Brain microvascular endothelial cell (primary cell): ENCODE data around the gene MAP1B.

ENCODE experiments used
- DNase-seq: peaks from one replicate; pipeline ENCODE4 v3.0.0-alpha.2; 2020
- H3K27ac ChIP-seq: fragments of 250-450 bp; sonication (Bioruptor Pico); 2 replicates; pipeline ENCODE4 v1.5.1; 2020; ENCODE audit warnings: mild to moderate bottlenecking, moderate library complexity
- H3K27me3 ChIP-seq: fragments of 250-450 bp; sonication (Bioruptor Pico); replicated peaks from 2 replicates; pipeline ENCODE4 v1.5.1; 2020; ENCODE audit warnings: mild to moderate bottlenecking
- H3K36me3 ChIP-seq: fragments of 250-450 bp; sonication (Bioruptor Pico); replicated peaks from 2 replicates; pipeline ENCODE4 v1.5.1; 2020; ENCODE audit warnings: mild to moderate bottlenecking
- H3K4me3 ChIP-seq: 2 replicates; pipeline ENCODE4 v1.5.1; 2011; ENCODE audit warnings: low read depth, mild to moderate bottlenecking, control low read depth, low read length, moderate library complexity
- in situ Hi-C: cut with HindIII; loops from 2 replicates; pipeline ENCODE4 v1.10.0; 2017; ENCODE audit warnings: low sequenced_read_pairs, low pct_ligation_motif_present
- TF ChIP-seq, protein P1 (sequence below): IDR thresholded peaks from 2 replicates; pipeline ENCODE4 v1.5.1; 2011; ENCODE audit warnings: low read depth, mild to moderate bottlenecking, moderate library complexity, low read length, control low read depth, inconsistent platforms; ENCODE audit errors: missing control alignments

Gene MAP1B

DNA sequence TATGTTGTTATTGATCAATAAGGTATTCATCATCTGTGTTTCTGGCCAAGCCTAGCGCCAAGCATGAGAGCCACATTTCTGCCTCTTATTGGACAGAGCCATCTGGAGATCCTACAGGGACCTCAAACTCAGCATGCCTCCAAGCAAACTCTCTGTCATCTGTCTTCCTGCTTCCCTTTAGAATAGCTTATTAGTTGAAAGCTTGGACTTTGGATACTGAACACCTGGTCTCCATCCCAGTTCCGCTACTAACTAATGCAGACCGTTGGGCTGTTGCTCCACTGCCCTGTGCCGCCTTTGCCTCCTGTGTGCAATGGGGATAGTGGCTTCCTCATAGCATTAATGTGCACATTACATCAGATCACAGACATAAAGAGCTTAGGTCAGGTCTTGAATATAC is 65.5 kb downstream of the MAP1B start:
- Histone ChIP-seq H3K27ac (no peak overlapping the region), H3K27me3 (no peaks in the 10 kb centered on the region), H3K4me3 (no peak overlapping the region), H3K36me3 (peaks cover 6% of the 10 kb centered on the region)
- TF ChIP-seq, protein P1, sequence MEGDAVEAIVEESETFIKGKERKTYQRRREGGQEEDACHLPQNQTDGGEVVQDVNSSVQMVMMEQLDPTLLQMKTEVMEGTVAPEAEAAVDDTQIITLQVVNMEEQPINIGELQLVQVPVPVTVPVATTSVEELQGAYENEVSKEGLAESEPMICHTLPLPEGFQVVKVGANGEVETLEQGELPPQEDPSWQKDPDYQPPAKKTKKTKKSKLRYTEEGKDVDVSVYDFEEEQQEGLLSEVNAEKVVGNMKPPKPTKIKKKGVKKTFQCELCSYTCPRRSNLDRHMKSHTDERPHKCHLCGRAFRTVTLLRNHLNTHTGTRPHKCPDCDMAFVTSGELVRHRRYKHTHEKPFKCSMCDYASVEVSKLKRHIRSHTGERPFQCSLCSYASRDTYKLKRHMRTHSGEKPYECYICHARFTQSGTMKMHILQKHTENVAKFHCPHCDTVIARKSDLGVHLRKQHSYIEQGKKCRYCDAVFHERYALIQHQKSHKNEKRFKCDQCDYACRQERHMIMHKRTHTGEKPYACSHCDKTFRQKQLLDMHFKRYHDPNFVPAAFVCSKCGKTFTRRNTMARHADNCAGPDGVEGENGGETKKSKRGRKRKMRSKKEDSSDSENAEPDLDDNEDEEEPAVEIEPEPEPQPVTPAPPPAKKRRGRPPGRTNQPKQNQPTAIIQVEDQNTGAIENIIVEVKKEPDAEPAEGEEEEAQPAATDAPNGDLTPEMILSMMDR: no peak
- DNase-seq: no peak
- in situ Hi-C loops: no loop called here

DNA sequence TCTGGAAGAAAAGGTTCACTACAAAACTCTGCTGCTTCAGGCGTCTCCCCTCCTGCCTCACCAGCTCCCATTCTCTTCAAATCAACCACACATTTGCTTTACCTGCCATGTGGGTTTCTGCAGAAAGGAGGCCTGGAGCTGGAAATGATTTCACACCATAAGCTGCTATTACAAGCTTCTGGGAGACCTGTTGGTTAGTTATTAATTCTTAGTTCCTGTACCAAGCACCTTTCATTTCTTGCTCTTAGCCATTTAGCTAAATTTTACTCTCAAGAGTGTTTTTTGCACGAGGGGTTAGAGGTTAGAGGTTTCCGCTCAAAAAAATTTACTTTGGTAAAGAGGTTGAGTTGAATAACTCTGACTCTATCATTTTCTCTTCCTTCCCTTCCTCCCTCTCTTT is 70.3 kb downstream of the MAP1B start:
- TF ChIP-seq, protein P1: no peak
- no peak for DNase-seq
- in situ Hi-C loops: no loop called here
- Histone ChIP-seq H3K27me3 (no peaks in the 10 kb centered on the region), H3K27ac (no peak overlapping the region), H3K4me3 (no peak overlapping the region), H3K36me3 (peaks cover 4% of the 10 kb centered on the region)

DNA sequence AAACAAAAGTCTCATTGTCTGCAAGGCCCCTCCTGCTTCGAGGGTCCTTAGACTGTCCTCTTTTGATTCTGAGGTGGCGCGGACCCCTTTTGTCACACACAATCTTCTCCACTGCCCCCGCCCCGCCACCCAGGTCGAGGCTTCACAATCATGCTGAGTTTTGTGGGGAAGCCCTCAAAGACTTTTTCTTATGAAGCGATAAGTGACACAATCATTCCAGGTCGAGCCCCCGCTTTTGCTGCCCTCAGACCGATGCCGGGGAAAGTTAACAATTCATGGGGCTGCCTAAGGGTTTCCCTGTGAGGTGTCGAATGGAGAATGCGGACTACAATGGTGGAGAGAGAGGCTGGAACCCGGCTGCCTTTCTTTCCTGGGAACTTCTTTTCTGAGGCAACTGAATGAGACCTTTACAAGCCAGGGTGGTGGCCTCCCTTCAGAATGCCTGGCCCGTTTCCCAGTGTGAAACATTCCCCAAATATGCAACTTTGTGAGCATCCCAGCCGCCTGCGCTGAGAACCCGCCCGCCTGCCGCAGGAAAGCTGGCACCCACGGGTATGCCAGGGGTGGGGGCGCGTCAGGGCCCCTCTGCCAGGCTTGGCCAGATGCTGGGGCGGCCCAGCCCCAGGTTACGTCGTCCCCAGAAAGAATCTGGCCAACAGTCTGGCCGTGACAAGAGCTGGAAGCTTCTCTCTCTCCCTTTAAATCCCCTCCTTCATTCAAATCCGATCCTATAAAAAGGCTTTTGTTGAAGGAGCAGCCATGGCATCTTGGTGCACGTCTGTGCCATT is 71.9 kb downstream of the MAP1B start:
- TF ChIP-seq, protein P1: no peak
- Histone ChIP-seq H3K4me3 (peak overlapping the region; percentile 29), H3K27ac (peak overlapping the region; percentile 88), H3K27me3 (no peaks in the 10 kb centered on the region), H3K36me3 (peaks cover 11% of the 10 kb centered on the region)
- in situ Hi-C loops: no loop called here
- DNase-seq: peak; percentile 89

DNA sequence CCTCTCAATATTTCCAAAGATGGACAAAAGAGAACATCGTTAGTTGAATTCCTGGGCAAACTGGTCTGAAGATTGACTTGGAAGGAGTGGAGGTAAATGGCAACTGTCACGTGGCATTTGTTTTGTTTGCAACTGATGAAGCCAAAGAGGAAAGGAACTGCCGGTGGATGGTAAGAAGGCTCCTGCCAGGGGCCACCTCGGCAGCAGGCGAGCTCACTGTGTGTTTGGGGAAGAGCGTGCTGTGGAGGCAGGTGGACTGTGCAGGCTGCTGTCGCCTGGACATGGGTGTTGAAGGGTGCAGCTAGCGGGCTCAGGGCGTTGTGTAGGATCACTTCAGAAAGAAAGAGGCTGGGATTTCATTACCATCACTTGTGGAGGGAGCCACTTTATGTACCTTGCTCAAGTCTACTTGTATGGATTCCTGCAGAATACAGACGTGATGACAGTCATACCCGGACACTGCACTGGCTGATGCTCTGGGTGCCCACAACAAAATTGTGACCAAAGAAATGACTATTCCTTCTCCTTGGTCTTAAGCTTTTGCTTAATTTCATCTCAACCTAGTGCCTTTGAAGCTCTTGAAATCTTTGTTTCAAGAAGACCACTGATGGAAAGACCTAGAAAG is 72.7 kb downstream of the MAP1B start:
- no peaks in the 10 kb centered on the region for H3K27me3 ChIP-seq
- peak overlapping the region; percentile 88 for H3K27ac ChIP-seq
- TF ChIP-seq, protein P1: no peak
- in situ Hi-C loops: no loop called here
- DNase-seq: no peak
- peak overlapping the region; percentile 29 for H3K4me3 ChIP-seq
- H3K36me3 ChIP-seq: peaks cover 18% of the 10 kb centered on the region

DNA sequence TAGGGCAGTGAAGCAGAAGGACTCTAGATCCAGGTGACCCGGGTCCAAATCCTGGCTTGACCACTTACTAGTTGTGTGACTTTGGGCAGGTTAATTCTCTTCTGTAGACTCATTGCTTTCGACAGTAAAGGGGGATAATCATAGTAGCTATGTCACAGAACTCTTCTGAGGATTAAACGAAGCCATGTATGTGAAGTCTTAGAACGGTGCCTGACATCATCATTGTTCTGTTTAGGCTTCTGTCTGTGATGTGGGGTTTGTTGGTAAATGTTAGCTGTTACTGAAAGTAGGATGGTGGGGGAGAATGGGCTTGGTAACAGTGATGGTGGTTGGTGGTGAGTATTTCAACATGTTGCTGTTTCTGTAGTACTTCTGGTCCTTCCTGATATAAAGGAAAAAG is 73.7 kb downstream of the MAP1B start:
- Histone ChIP-seq H3K4me3 (no peak overlapping the region), H3K36me3 (peaks cover 26% of the 10 kb centered on the region), H3K27me3 (no peaks in the 10 kb centered on the region), H3K27ac (no peak overlapping the region)
- TF ChIP-seq, protein P1: no peak
- in situ Hi-C loops: no loop called here
- no peak for DNase-seq

DNA sequence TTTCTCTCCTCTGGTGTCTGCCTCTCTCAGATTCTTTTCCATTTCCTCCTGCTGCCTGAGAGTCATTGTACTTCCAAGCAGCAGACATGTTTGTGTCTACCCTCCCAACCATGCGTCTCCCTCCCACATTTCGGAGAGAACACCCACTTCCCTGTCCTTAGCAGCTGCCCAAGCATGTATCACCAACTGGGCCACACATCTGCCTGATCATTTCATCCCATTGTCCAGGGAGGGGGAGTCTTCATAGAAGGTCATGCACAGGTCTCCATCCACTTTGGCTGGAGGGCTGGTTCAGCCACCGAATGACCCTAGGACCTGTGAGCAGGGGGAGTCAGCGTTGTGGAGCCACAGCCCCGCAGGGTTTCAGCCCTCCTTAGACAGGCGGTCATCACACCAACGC is 75.4 kb downstream of the MAP1B start:
- Histone ChIP-seq H3K36me3 (peaks cover 44% of the 10 kb centered on the region), H3K27me3 (no peaks in the 10 kb centered on the region), H3K4me3 (no peak overlapping the region), H3K27ac (no peak overlapping the region)
- TF ChIP-seq, protein P1: no peak
- in situ Hi-C loops: no loop called here
- no peak for DNase-seq
